ENCODE results near the gene MED25. TPM values are rescaled to one million over a fixed set of nuclear protein-coding genes. Genes with fewer than 3 reads are reported as not detected.

The MED25 gene
- total RNA-seq = 10 to 100 TPM; 14.4 to 32.2 (median 19.6) TPM

GRCh38 chr19:49817964-49818648 is at the start of gene MED25:
Gene MED25 (plus strand): TSS chr19:49818289. CDS start chr19:49818342, 53 bp downstream.
- DNase-seq (ENCODE audit: low spot score) (peak; percentile 50), ATAC-seq (ENCODE audit: low FRiP score) (peak; percentile 76)
- peak in 1 of 3 donors; percentile 42 for TF ChIP-seq CTCF (IDR thresholded peaks at IDR 0.05)

GRCh38 chr19:49770529-49770928 is 47.6 kb upstream of the MED25 start:
- no peak for TF ChIP-seq CTCF (IDR thresholded peaks at IDR 0.05)
- ATAC-seq (ENCODE audit: low FRiP score) = no peak
- DNase-seq (ENCODE audit: low spot score) = no peak

GRCh38 chr19:49771674-49772139 is 46.4 kb upstream of the MED25 start:
- TF ChIP-seq CTCF (IDR thresholded peaks at IDR 0.05) = no peak
- ATAC-seq (ENCODE audit: low FRiP score) (no peak), DNase-seq (ENCODE audit: low spot score) (no peak)

- DNase-seq (ENCODE audit: low spot score) (no peak), ATAC-seq (ENCODE audit: low FRiP score) (no peak)
- no peak for TF ChIP-seq CTCF (IDR thresholded peaks at IDR 0.05)
Measured at GRCh38 chr19:49772850-49773432, 45.1 kb upstream of the MED25 start.

- TF ChIP-seq CTCF (IDR thresholded peaks at IDR 0.05) = no peak
- DNase-seq (ENCODE audit: low spot score) = no peak
- ATAC-seq (ENCODE audit: low FRiP score) = no peak
Measured at GRCh38 chr19:49773663-49774350, 44.3 kb upstream of the MED25 start.

- ATAC-seq (ENCODE audit: low FRiP score) = no peak
- no peak for TF ChIP-seq CTCF (IDR thresholded peaks at IDR 0.05)
- no peak for DNase-seq (ENCODE audit: low spot score)
Measured at GRCh38 chr19:49774969-49775368, 43.1 kb upstream of the MED25 start.

All from omental fat pad (tissue), 4 donors.